HEK293 (cell line): ENCODE data around the gene ALOX12.

Experiments used
- BCL11A ChIP-seq: fragments of 450-650 bp; formaldehyde crosslinking; IDR thresholded peaks from 2 replicates; pipeline ENCODE4 v1.5.1; 2016; ENCODE audit warnings: low read depth, missing biosample characterization, missing genetic modification characterization
- BCL6B ChIP-seq: fragments of 450-650 bp; formaldehyde crosslinking; IDR thresholded peaks from 2 replicates; pipeline ENCODE4 v1.5.1; 2017; ENCODE audit warnings: missing biosample characterization, missing genetic modification characterization
- CTCF ChIP-seq: fragments of 450-650 bp; formaldehyde crosslinking; IDR thresholded peaks from 2 replicates; pipeline ENCODE4 v1.5.1; 2016; ENCODE audit warnings: missing biosample characterization, missing genetic modification characterization
- GFI1B ChIP-seq: fragments of 450-650 bp; formaldehyde crosslinking; IDR thresholded peaks from 2 replicates; pipeline ENCODE4 v1.5.1; 2016; ENCODE audit warnings: missing biosample characterization, missing genetic modification characterization
- KLF17 ChIP-seq: fragments of 450-650 bp; formaldehyde crosslinking; IDR thresholded peaks from 2 replicates; pipeline ENCODE4 v1.5.1; 2016; ENCODE audit warnings: missing biosample characterization, missing genetic modification characterization
- PRDM10 ChIP-seq: fragments of 450-650 bp; formaldehyde crosslinking; IDR thresholded peaks from 2 replicates; pipeline ENCODE4 v1.5.1; 2016; ENCODE audit warnings: missing biosample characterization, missing genetic modification characterization
- SP7 ChIP-seq: fragments of 450-650 bp; formaldehyde crosslinking; IDR thresholded peaks from 2 replicates; pipeline ENCODE4 v1.5.1; 2016; ENCODE audit warnings: missing biosample characterization, missing genetic modification characterization
- YY1 ChIP-seq: fragments of 450-650 bp; formaldehyde crosslinking; IDR thresholded peaks from 2 replicates; pipeline ENCODE4 v1.5.1; 2018; ENCODE audit warnings: missing biosample characterization, missing genetic modification characterization
- ZNF138 ChIP-seq: fragments of 450-650 bp; formaldehyde crosslinking; IDR thresholded peaks from 2 replicates; pipeline ENCODE4 v1.5.1; 2016; ENCODE audit warnings: missing biosample characterization, missing genetic modification characterization, borderline replicate concordance
- ZNF157 ChIP-seq: fragments of 450-650 bp; formaldehyde crosslinking; IDR thresholded peaks from 2 replicates; pipeline ENCODE4 v1.5.1; 2016; ENCODE audit warnings: missing biosample characterization, missing genetic modification characterization
- ZNF24 ChIP-seq: fragments of 450-650 bp; formaldehyde crosslinking; IDR thresholded peaks from 2 replicates; pipeline ENCODE4 v1.5.1; 2016; ENCODE audit warnings: missing biosample characterization, missing genetic modification characterization
- ZNF404 ChIP-seq: fragments of 450-650 bp; formaldehyde crosslinking; IDR thresholded peaks from 2 replicates; pipeline ENCODE4 v1.5.1; 2017; ENCODE audit warnings: missing biosample characterization, missing genetic modification characterization
- ZNF658 ChIP-seq: fragments of 450-650 bp; formaldehyde crosslinking; IDR thresholded peaks from 2 replicates; pipeline ENCODE4; 2016; ENCODE audit warnings: missing biosample characterization, missing genetic modification characterization
- ZNF76 ChIP-seq: fragments of 450-650 bp; formaldehyde crosslinking; IDR thresholded peaks from 2 replicates; pipeline ENCODE4; 2016; ENCODE audit warnings: low read depth, missing biosample characterization, missing genetic modification characterization, borderline replicate concordance

- no peak for TF ChIP-seq ZNF157 (tag by site-specific recombination)
- no peak for TF ChIP-seq YY1
- no peak for TF ChIP-seq PRDM10 (tag by site-specific recombination)
- no peak for TF ChIP-seq CTCF (tag by site-specific recombination)
- no peak for TF ChIP-seq ZNF404
- no peak for TF ChIP-seq ZNF24
- TF ChIP-seq ZNF76 (tag by site-specific recombination) = no peak
- TF ChIP-seq BCL6B (tag by site-specific recombination) = no peak
- no peak for TF ChIP-seq SP7 (tag by site-specific recombination)
- no peak for TF ChIP-seq BCL11A (tag by site-specific recombination)
- no peak for TF ChIP-seq ZNF658 (tag by site-specific recombination)
- TF ChIP-seq KLF17 (tag by site-specific recombination) = no peak
- no peak for TF ChIP-seq ZNF138 (tag by site-specific recombination)
- TF ChIP-seq GFI1B (tag by site-specific recombination) = no peak
Observed at GRCh38 chr17:6948562-6948961, 47.3 kb upstream of the ALOX12 start.
